ENCODE results near the gene NCKAP5L.

- TF ChIP-seq ZNF274 (IDR thresholded peaks at IDR 0.05; ENCODE audit: low read depth, low read length) (no peak), YY1 (IDR thresholded peaks at IDR 0.05; ENCODE audit: insufficient read depth, insufficient read length) (no peak)
These were observed 44.6 kb upstream of the NCKAP5L start for GRCh38 chr12:49872781-49873181.
